Osteoblast (primary cell): Measurements from ENCODE around the gene USP11. TPM values are rescaled to one million over a fixed set of nuclear protein-coding genes. Genes with fewer than 3 reads are reported as not detected.

Experiments
- DNase-seq: peaks from one replicate; pipeline ENCODE4 v3.0.0; 2011; ENCODE audit warnings: low spot score, mixed read lengths; ENCODE audit not compliant: insufficient read length; ENCODE audit errors: missing footprints
- H2AFZ ChIP-seq: 2 replicates; pipeline ENCODE4 v1.6.0; 2011; ENCODE audit warnings: mild to moderate bottlenecking, low read length
- H3K27ac ChIP-seq: 2 replicates; pipeline ENCODE4 v1.5.1; 2011; ENCODE audit warnings: mild to moderate bottlenecking, low read depth, low read length, moderate library complexity
- H3K27me3 ChIP-seq: 2 replicates; pipeline ENCODE4 v1.6.0; 2012; ENCODE audit warnings: mild to moderate bottlenecking, control low read depth, inconsistent platforms, low read length, moderate library complexity; ENCODE audit not compliant: insufficient read depth
- H3K36me3 ChIP-seq: 2 replicates; pipeline ENCODE4 v1.5.1; 2011; ENCODE audit warnings: mild to moderate bottlenecking, low read length, control low read depth, moderate library complexity; ENCODE audit not compliant: insufficient read depth
- H3K4me1 ChIP-seq: 2 replicates; pipeline ENCODE4 v1.5.1; 2011; ENCODE audit warnings: mild to moderate bottlenecking, low read length, control low read depth, moderate library complexity; ENCODE audit not compliant: insufficient read depth
- H3K4me2 ChIP-seq: 2 replicates; pipeline ENCODE4 v1.6.0; 2011; ENCODE audit warnings: mild to moderate bottlenecking, low read length; ENCODE audit not compliant: insufficient read depth
- H3K4me3 ChIP-seq: fragments of 200-600 bp; sonication (generic); 3 replicates; pipeline ENCODE4 v1.5.1; 2012; ENCODE audit warnings: mild to moderate bottlenecking, low read length, inconsistent platforms; ENCODE audit not compliant: insufficient read depth
- H3K79me2 ChIP-seq: 2 replicates; pipeline ENCODE4 v1.6.0; 2012; ENCODE audit warnings: mild to moderate bottlenecking, low read length, control low read depth, inconsistent platforms; ENCODE audit not compliant: insufficient read depth
- H3K9me3 ChIP-seq: 2 replicates; pipeline ENCODE4 v1.5.1; 2011; ENCODE audit warnings: low read depth, low read length, control low read depth
- H4K20me1 ChIP-seq: 2 replicates; pipeline ENCODE4 v1.6.0; 2012; ENCODE audit warnings: mild to moderate bottlenecking, low read length, control low read depth; ENCODE audit not compliant: insufficient read depth
- CTCF ChIP-seq: IDR thresholded peaks from 2 replicates; pipeline ENCODE4 v1.5.1; 2011; ENCODE audit warnings: mild to moderate bottlenecking, low read depth, low read length, moderate library complexity; ENCODE audit errors: extremely low read depth
- total RNA-seq: library from RNA; depleted of rRNA; stranded (reverse); fragments of >200 nt; gene quantifications from 2 replicates; pipeline ENCODE4 v1.2.3, GENCODE V29; 2012

USP11 gene
- total RNA-seq, 1 donor: 28.2 TPM

GRCh38 chrX:47243351-47243750 is 10.5 kb downstream of the USP11 start:
- Histone ChIP-seq H3K9me3 (no peaks in the 10 kb centered on the region), H3K4me2 (no peak overlapping the region), H3K79me2 (peaks cover 8% of the 10 kb centered on the region), H3K27ac (no peak overlapping the region), H2AFZ (no peak overlapping the region), H3K4me1 (peaks cover 4% of the 10 kb centered on the region), H3K36me3 (peaks cover 49% of the 10 kb centered on the region), H3K27me3 (no peaks in the 10 kb centered on the region), H4K20me1 (peaks cover 3% of the 10 kb centered on the region), H3K4me3 (no peak overlapping the region)
- DNase-seq: no peak
- no peak for TF ChIP-seq CTCF

GRCh38 chrX:47244676-47245075 is 11.9 kb downstream of the USP11 start:
- H4K20me1 ChIP-seq: no peaks in the 10 kb centered on the region
- no peak overlapping the region for H3K4me3 ChIP-seq
- H3K27me3 ChIP-seq: no peaks in the 10 kb centered on the region
- TF ChIP-seq CTCF: no peak
- peaks cover 48% of the 10 kb centered on the region for H3K36me3 ChIP-seq
- H3K79me2 ChIP-seq: no peaks in the 10 kb centered on the region
- no peaks in the 10 kb centered on the region for H3K9me3 ChIP-seq
- no peak for DNase-seq
- no peak overlapping the region for H3K27ac ChIP-seq
- no peak overlapping the region for H2AFZ ChIP-seq
- H3K4me1 ChIP-seq: peaks cover 4% of the 10 kb centered on the region
- no peak overlapping the region for H3K4me2 ChIP-seq

GRCh38 chrX:47245156-47245555 is 12.3 kb downstream of the USP11 start:
- H2AFZ ChIP-seq: no peak overlapping the region
- TF ChIP-seq CTCF: no peak
- H3K27ac ChIP-seq: no peak overlapping the region
- H3K36me3 ChIP-seq: peaks cover 44% of the 10 kb centered on the region
- no peak for DNase-seq
- H3K79me2 ChIP-seq: no peaks in the 10 kb centered on the region
- H3K4me3 ChIP-seq: no peak overlapping the region
- H3K4me2 ChIP-seq: no peak overlapping the region
- no peaks in the 10 kb centered on the region for H4K20me1 ChIP-seq
- H3K27me3 ChIP-seq: no peaks in the 10 kb centered on the region
- peaks cover 4% of the 10 kb centered on the region for H3K4me1 ChIP-seq
- H3K9me3 ChIP-seq: no peaks in the 10 kb centered on the region

GRCh38 chrX:47247206-47247998 is 14.6 kb downstream of the USP11 start:
- H3K36me3 ChIP-seq: peaks cover 23% of the 10 kb centered on the region
- H3K4me2 ChIP-seq: no peak overlapping the region
- TF ChIP-seq CTCF: no peak
- no peak overlapping the region for H2AFZ ChIP-seq
- no peaks in the 10 kb centered on the region for H3K27me3 ChIP-seq
- no peaks in the 10 kb centered on the region for H3K79me2 ChIP-seq
- no peak overlapping the region for H3K4me3 ChIP-seq
- peak; percentile 87 for DNase-seq
- H4K20me1 ChIP-seq: no peaks in the 10 kb centered on the region
- H3K27ac ChIP-seq: peak overlapping the region; percentile 18
- peaks cover 4% of the 10 kb centered on the region for H3K4me1 ChIP-seq
- H3K9me3 ChIP-seq: no peaks in the 10 kb centered on the region
